ENCODE results near the gene MYO3B. TPM values are rescaled to one million over a fixed set of nuclear protein-coding genes. Genes with fewer than 3 reads are reported as not detected.

Gene MYO3B
- total and polyA plus RNA-seq, 2 donors (not counting 1 experiment from before 2014, with no cell fraction given): not detected

DNA sequence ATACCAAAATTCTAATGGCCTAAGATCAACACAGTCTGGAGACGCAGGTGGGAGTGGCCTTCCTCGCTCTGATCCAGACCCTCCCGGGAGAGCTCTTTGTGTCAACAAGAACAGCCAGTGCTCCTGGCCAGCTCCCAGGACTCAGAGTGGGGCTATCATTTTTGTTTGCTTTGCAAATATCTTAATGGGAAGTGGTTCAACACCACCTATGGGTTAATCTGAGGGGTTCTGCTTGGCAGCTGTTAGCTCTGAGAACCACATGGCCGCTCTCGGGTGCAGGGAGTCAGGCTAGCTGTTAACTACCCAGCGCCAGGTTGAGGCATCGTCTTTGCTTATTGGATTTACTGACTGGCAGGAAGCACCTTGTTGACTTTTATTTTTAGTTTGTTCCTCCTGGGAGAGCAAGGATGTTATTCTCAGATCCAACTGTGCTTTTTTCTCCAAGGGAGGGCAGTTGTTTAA lies 352.4 kb downstream of the MYO3B start:
- no peaks in the 10 kb centered on the region for H3K9me3 ChIP-seq (ENCODE audit: control extremely low read depth in 1 of 3, control insufficient read depth in 2 of 3, insufficient read depth in 1 of 3, low read length in 2 of 3)
- no peak for ATAC-seq (ENCODE audit: low read depth)
- POLR2A ChIA-PET: no interaction called here

DNA sequence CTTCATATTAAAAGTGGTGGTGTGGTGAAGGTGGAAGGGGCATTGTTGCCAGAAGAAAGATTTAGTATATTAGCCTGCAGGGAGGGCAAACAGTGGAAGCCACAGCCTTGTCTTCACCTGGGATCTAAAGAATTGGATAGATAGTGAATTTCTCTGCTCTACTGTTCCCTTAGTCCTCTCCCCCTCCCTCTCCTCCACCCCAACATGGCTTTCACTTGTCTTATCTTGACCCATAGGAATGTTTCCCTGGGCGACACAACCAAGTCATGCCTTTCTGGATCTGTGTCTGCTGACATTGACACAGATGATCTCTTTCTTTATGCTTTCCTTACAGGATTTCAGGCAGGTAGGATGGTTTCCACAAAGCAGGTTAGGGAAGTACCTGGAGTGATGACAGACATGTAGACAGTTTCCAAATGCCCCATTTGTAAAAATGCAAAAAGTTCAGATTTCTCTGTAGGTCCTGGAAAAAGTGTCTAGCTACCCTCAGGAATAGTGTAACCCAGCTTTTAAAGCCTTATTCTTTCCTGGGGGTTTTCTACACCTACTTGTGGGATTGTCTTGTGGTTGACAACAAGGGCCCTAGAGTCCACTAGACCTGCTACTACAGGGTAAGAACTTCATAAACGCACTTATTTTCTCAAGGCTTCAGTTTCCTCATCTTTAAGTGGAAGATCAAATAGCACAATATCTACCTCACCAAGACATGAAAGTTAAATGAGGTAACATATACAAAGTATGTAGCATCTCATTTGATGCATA lies 353.0 kb downstream of the MYO3B start:
- H4K20me1 ChIP-seq (ENCODE audit: control insufficient read depth, insufficient read depth, low read length, poor library complexity, severe bottlenecking): no peaks in the 10 kb centered on the region
- ATAC-seq (ENCODE audit: low read depth) (no peak), DNase-seq (no peak)
- no peaks in the 10 kb centered on the region for H3K4me1 ChIP-seq (ENCODE audit: control insufficient read depth in 2 of 2, insufficient read depth in 2 of 2, low read length in 2 of 2)
- no peak overlapping the region for H3K27ac ChIP-seq (ENCODE audit: low read length in 2 of 2)
- ChIA-PET POLR2A (no interaction called here), CTCF (no interaction called here)
- TF ChIP-seq EZH2 (IDR thresholded peaks at IDR 0.05; ENCODE audit: borderline replicate concordance, insufficient read depth, low read depth, low read length, poor library complexity, severe bottlenecking): no peak
- TF ChIP-seq, protein P1, sequence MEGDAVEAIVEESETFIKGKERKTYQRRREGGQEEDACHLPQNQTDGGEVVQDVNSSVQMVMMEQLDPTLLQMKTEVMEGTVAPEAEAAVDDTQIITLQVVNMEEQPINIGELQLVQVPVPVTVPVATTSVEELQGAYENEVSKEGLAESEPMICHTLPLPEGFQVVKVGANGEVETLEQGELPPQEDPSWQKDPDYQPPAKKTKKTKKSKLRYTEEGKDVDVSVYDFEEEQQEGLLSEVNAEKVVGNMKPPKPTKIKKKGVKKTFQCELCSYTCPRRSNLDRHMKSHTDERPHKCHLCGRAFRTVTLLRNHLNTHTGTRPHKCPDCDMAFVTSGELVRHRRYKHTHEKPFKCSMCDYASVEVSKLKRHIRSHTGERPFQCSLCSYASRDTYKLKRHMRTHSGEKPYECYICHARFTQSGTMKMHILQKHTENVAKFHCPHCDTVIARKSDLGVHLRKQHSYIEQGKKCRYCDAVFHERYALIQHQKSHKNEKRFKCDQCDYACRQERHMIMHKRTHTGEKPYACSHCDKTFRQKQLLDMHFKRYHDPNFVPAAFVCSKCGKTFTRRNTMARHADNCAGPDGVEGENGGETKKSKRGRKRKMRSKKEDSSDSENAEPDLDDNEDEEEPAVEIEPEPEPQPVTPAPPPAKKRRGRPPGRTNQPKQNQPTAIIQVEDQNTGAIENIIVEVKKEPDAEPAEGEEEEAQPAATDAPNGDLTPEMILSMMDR (IDR thresholded peaks at IDR 0.05): no peak
- H3K9ac ChIP-seq (ENCODE audit: low read length): no peak overlapping the region
- H3K9me3 Mint-ChIP-seq (ENCODE audit: insufficient read depth): no peaks in the 10 kb centered on the region
- no peak overlapping the region for H3K4me3 ChIP-seq (ENCODE audit: control extremely low read depth in 1 of 5, extremely low read depth in 1 of 5, insufficient read depth in 1 of 5, low read depth in 2 of 5, low read length in 4 of 5)
- 100% methylated on average over 1 of the region's 2 CpGs for WGBS (ENCODE audit: insufficient coverage)
- no peaks in the 10 kb centered on the region for H3K36me3 ChIP-seq (replicated peaks in 1 of 2; ENCODE audit: control extremely low read depth in 1 of 2, control insufficient read depth in 1 of 2, extremely low read depth in 1 of 2, insufficient read depth in 2 of 2, low read length in 1 of 2)
- no peaks in the 10 kb centered on the region for H3K27me3 ChIP-seq (replicated peaks in 1 of 4; ENCODE audit: control extremely low read depth in 1 of 4, control insufficient read depth in 3 of 4, insufficient read depth in 4 of 4, low read length in 3 of 4)
- H3K27me3 Mint-ChIP-seq: peaks cover 3% of the 10 kb centered on the region
- no peak overlapping the region for H3K4me2 ChIP-seq (replicated peaks; ENCODE audit: low read depth, low read length, poor library complexity, severe bottlenecking)
- H3K27ac Mint-ChIP-seq: no peak overlapping the region
- H3K79me2 ChIP-seq (ENCODE audit: control insufficient read depth, insufficient read depth, low read length): no peaks in the 10 kb centered on the region
- H3K4me3 Mint-ChIP-seq: no peak overlapping the region
- no peaks in the 10 kb centered on the region for H3K9me3 ChIP-seq (ENCODE audit: control extremely low read depth in 1 of 3, control insufficient read depth in 2 of 3, insufficient read depth in 1 of 3, low read length in 2 of 3)
- intact Hi-C loops (cut with micrococcal nuclease): no loop called here
- H2AFZ ChIP-seq (ENCODE audit: insufficient read depth, low read depth, low read length, poor library complexity, severe bottlenecking): no peak overlapping the region
- H3K4me1 Mint-ChIP-seq: no peaks in the 10 kb centered on the region

More for the DNA sequence above, 352.4 kb downstream of the MYO3B start:
- WGBS (ENCODE audit: insufficient coverage): 17% methylated on average over 7 of the region's 7 CpGs
- no peak overlapping the region for H3K4me3 Mint-ChIP-seq
- Histone ChIP-seq H4K20me1 (ENCODE audit: control insufficient read depth, insufficient read depth, low read length, poor library complexity, severe bottlenecking) (no peaks in the 10 kb centered on the region), H3K79me2 (ENCODE audit: control insufficient read depth, insufficient read depth, low read length) (no peaks in the 10 kb centered on the region), H3K9ac (ENCODE audit: low read length) (no peak overlapping the region), H3K27ac (ENCODE audit: low read length in 2 of 2) (no peak overlapping the region), H3K4me2 (replicated peaks; ENCODE audit: low read depth, low read length, poor library complexity, severe bottlenecking) (no peak overlapping the region), H2AFZ (ENCODE audit: insufficient read depth, low read depth, low read length, poor library complexity, severe bottlenecking) (no peak overlapping the region), H3K27me3 (replicated peaks in 1 of 4; ENCODE audit: control extremely low read depth in 1 of 4, control insufficient read depth in 3 of 4, insufficient read depth in 4 of 4, low read length in 3 of 4) (no peaks in the 10 kb centered on the region), H3K4me1 (ENCODE audit: control insufficient read depth in 2 of 2, insufficient read depth in 2 of 2, low read length in 2 of 2) (no peaks in the 10 kb centered on the region), H3K36me3 (replicated peaks in 1 of 2; ENCODE audit: control extremely low read depth in 1 of 2, control insufficient read depth in 1 of 2, extremely low read depth in 1 of 2, insufficient read depth in 2 of 2, low read length in 1 of 2) (no peaks in the 10 kb centered on the region), H3K4me3 (ENCODE audit: control extremely low read depth in 1 of 5, extremely low read depth in 1 of 5, insufficient read depth in 1 of 5, low read depth in 2 of 5, low read length in 4 of 5) (no peak overlapping the region)
- no peak overlapping the region for H3K27ac Mint-ChIP-seq
- peaks cover 3% of the 10 kb centered on the region for H3K27me3 Mint-ChIP-seq
- intact Hi-C loops (cut with micrococcal nuclease): no loop called here
- CTCF ChIA-PET: no interaction called here
- DNase-seq: no peak
- TF ChIP-seq, protein P1 (IDR thresholded peaks at IDR 0.05): no peak
- no peak for TF ChIP-seq EZH2 (IDR thresholded peaks at IDR 0.05; ENCODE audit: borderline replicate concordance, insufficient read depth, low read depth, low read length, poor library complexity, severe bottlenecking)
- no peaks in the 10 kb centered on the region for H3K4me1 Mint-ChIP-seq
- H3K9me3 Mint-ChIP-seq (ENCODE audit: insufficient read depth): no peaks in the 10 kb centered on the region

All from B cell (primary cell).